ENCODE results near the gene FKBP11.

Gene FKBP11

DNA sequence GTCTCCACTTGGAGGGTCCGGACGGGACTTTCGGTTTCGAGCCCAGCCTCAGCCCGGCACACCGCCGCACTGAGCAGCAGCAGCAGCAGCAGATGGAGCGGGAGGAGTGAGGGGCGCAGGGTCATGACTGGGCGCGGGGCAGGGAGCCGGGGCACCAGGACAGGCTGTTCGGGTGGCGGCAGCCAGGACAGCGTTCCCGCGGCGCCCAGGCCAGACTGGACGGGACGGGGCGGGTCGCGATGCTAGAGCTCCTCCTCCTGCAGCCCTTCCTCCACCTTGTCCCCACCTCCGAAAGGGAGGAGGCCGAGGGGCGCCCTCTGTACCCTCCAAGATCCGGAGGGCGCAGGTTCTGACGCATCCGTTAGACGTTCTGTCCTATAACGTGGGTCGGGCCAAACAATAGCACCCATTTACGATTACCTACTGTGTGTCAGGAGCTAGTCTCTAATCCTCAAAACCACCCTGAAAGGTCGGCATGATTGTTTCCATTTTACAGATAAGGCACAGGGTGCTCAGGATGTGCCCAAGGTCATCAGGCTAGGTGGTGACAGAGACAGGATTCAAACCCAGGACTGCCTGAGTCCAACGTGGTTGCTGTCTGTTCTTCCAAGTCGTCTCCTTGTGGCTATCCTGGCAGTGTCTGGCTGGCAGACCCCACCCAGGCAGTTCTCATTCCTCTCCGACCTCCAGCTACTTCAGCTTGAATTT lies at the start of gene FKBP11:
Gene FKBP11 (minus strand): TSS at position 189 of the 708 bp plus-strand sequence. CDS start 64 bp downstream, at position 125.
- DNase-seq (ENCODE audit: low spot score): peak; percentile 83

- peak; percentile 71 for DNase-seq (ENCODE audit: low spot score)
Measured at GRCh38 chr12:48973941-48974673, 48.8 kb upstream of the FKBP11 start.

GRCh38 chr12:48973531-48973930 lies 48.2 kb upstream of the FKBP11 start:
- peak; percentile 48 for DNase-seq (ENCODE audit: low spot score)

DNA sequence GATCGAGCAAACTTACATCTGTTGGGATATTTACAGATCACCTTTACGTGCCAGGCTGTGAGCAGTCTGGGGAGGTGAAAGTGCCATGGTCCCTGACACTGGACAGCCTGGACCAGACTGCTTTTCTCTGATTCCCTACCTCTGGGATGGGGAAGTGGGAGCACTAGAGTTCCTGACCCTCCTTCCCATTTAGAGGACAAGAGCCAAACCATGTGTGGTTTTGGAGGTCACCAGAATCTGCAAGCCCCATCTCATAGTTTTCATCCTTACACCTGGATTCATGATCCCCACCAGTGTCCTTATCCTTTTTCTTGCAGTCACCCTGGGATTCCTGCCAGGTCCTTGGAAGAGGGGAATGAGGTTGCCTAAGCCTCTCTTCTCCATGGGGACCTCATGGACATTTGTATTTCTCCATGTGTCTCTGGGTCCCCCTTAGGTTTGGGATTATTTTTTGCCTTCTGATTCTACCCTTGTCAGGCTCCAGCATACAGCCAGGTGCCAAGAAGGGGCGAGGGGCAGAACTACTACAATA lies 47.7 kb upstream of the FKBP11 start:
- no peak for DNase-seq (ENCODE audit: low spot score)

DNA sequence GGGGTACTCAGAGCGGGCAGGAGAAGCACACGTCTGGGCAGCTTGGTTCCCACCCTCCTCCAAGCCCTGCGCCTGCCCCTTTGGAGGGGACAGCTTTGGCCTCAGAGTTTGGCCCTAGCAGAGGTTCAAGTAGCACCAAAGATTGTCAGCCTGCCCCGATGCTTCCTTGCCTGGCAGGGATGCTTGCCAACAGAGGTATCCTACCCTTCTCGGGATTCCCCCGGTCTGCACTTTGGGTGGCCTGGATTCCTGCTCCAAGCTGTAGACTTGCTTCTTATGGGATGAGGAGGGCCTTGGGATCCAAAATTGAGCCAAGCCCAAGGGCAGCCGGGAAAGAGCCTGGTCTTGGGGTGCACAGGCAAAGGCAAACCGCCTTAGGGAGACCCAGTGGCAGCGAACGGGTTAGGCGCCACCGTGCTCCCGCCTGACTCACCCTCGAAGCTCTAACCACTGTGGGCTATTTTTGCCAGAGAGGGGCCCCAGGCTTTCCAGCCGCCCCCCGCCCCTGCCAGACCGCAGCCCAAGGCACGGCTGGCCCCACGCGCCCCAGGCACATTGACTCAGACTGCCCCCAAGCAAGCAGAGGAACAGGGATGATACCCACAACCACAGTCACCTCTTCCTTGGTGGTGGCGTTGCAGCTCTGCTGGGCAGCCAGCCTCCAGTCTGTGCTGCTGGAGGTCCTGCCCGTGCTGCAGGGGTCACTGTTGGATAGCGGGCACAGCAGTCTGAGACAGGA lies 47.1 kb upstream of the FKBP11 start:
- no peak for DNase-seq (ENCODE audit: low spot score)

GRCh38 chr12:48970702-48971334 lies 45.5 kb upstream of the FKBP11 start:
- DNase-seq (ENCODE audit: low spot score): no peak

DNA sequence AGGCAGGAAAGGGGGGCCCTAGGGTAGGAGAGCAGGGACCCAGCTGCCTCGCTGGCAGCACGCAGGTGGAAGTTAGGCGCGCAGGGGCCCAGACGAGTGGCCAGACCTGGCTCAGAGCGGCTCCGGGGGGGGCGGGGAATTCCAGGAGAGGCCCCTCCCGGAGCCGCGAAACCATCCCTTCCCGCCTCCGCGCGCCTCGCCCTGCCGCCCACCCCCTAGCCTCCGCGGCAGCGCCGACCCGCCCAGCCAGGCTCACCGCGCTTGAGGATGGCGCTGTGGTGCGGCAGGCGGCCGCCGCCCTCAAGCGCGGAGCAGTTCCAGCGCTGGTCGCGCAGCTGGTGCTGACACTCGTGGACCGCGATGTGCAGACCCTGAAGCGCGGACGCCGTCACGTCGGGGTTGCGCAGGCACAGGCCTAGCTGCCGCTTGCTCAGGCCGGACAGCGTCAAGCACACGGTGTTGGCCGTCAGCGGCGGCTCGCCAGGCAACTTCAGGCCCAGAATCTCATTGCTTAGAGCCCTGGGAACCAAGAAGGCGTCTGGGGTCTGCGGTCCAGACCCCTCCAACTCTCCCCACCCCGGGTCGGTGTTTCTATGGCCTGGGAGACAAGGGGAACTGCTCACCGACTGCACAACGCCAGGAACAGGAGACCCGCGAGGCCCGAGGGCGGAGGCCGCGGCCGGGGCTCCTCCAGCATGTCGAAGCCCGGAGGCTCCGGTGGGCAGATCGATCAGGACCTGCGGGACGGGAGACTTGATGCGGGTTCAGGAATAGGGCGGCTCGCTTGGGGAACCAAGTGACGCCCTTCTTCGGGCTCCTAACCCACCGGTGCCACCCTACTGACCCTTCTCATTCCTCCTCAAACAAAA lies 44.8 kb upstream of the FKBP11 start:
- peak; percentile 74 for DNase-seq (ENCODE audit: low spot score)

DNA sequence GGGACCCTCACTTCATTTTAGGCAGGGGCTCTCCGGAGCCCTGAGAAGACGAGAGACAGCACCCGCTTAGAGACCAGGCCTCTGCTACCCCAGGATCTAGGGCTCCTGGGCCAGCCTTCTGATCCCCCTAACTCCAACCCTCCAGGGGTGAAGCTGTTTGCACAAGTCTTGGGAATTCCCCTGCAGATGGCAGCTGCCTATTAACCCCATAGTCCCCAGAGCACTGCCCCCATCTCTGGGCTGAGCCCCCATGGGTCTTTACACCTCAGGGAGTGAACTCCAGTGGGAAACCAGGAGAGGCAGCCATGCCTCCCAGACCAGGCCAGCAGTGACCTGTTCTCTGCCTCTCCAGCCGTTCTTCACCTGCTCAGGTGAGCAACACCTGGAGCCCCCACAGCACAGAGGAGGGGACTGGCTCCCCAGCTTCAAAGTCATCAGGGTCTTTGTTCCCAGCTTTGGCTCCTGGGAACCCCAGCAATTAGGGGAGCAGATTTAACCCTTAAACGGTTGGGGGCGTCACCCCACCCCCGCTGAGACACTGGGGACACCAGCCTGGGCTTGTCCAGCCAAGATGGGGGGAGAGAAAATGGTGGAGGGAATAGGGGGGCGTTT lies 44.0 kb upstream of the FKBP11 start:
- DNase-seq (ENCODE audit: low spot score): no peak

GRCh38 chr12:48968467-48968866 lies 43.2 kb upstream of the FKBP11 start:
- DNase-seq (ENCODE audit: low spot score): no peak

DNA sequence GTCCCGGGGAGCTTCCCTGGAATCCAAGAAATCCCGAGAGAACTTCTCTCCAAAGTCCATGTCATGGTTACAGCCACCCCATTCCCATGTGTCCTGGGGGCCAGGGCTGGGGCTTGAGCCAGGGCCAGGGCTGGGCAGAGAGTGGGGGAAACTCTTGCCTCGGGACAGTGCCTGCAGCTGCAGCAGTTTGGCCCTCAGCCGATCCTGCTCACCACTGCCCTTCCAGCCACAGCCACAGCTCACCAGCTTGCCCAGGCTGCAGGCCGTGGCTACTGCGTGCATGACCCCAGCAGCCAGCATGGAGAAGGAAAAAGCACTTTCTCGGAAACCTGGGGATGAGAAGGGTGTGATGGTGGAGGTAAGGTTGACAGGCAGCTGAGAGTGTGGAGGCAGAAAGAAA lies 42.7 kb upstream of the FKBP11 start:
- DNase-seq (ENCODE audit: low spot score): no peak

DNA sequence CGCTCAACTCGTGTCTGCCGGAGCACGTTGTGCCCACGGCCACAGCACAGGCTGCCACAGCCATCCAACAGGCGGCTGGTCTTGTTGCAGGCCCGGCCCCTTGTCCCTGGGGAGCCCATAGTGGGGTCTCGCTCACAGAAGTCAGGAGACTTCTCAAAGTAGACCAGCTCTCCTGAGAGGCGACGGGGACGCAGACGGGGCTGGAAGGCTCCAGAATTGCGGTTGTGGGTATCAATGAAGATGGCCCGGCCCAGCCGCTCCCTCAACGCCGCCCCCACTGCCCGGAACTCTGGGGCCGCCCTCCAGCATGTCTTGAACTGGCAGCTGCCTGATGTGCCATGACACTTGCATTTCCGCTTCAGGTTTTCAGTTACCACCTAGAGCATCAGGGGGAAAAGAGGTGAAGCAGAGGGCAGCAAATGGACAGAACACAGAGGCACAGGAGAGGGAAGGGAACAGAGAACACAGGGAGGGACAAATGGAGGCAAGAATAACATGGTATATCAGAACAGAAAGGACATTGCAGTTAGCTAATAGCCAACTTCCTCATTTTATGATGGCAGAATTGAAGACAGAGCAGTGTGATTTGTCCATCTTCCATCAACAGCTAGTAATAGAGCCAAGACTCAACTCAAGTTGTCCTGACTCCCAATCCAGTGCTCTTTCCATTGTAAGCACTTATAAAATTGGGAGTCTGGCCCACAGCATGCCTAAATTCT lies 41.0 kb upstream of the FKBP11 start:
- no peak for DNase-seq (ENCODE audit: low spot score)

DNA sequence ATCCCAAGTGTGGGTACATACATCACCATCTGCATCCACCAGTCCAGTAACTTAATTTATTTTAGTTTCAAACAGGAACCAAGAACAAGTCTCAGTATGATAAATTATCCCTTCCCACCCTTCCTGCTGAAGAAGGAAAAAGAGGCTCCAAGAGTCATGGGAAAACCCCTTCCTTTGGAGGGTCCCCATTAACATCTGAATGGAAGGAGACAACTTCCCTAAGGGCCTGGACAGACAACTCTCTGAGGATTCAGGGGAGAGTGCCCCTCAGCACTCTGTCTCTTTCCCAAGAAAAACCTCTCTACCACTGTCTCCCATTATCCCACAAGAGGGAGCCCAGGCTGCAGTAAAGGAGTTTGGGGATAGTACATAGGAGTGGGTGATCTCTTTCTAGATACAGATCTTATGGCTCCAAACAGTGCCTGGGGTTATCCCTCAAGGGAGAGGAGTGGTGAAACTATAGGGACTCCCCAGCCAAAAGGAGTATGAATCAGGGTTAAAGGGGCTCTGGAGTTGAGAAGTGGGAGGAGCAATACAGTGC lies 40.1 kb upstream of the FKBP11 start:
- DNase-seq (ENCODE audit: low spot score): peak; percentile 62

DNA sequence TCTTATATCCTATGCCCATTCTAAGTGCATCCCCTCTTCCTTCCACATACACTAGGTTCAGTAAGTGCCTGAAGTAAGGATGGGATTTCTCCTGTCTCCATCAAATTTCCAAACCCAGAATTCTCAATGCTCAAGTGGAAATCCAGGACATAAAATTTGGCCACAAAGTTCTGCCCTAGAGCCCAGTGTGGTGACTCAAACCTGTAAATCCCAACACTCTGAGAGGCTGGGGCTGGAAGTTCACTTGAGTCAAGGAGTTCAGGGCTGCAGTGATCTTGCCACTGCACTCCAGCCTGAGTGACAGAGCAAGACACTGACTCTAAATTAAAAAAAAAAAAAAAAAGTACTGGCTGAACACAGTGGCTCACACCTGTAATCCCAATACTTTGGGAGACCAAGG lies 36.5 kb upstream of the FKBP11 start:
- no peak for DNase-seq (ENCODE audit: low spot score)

GRCh38 chr12:48961331-48961730 lies 36.0 kb upstream of the FKBP11 start:
- no peak for DNase-seq (ENCODE audit: low spot score)

- no peak for DNase-seq (ENCODE audit: low spot score)
Measured at GRCh38 chr12:48960834-48961233, 35.5 kb upstream of the FKBP11 start.

DNA sequence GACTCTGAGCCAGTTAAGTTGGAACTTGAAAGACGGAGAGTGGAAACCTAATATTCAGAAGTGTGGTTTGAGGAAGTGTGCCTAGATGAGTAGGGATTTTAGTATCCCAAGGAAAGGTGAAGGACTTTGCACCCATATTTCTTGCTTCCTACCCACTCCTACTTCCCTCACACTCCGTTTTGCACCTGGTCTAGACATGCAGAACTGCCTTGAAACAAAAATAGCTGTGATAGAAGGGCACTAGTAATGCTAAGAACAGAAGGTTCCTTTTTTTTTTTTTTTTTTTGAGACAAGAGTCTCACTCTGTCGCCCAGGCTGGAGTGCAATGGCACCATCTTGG lies 32.7 kb upstream of the FKBP11 start:
- no peak for DNase-seq (ENCODE audit: low spot score)

GRCh38 chr12:48957141-48958048 lies 32.1 kb upstream of the FKBP11 start, which contains the start of gene ARF3:
Gene ARF3, minus strand, starts transcription at chr12:48957487. Its CDS starts 16,392 bp downstream, at chr12:48941095.
- DNase-seq (ENCODE audit: low spot score): peak; percentile 98

- peak; percentile 76 for DNase-seq (ENCODE audit: low spot score)
Measured at GRCh38 chr12:48956279-48957140, 31.2 kb upstream of the FKBP11 start.

Data from HuH-7 (cell line).